ENCODE measurements around the gene CENPP. TPM values are rescaled to one million over a fixed set of nuclear protein-coding genes. Genes with fewer than 3 reads are reported as not detected.

CENPP gene
- total RNA-seq, 1 donor, result 2.2 TPM

DNA sequence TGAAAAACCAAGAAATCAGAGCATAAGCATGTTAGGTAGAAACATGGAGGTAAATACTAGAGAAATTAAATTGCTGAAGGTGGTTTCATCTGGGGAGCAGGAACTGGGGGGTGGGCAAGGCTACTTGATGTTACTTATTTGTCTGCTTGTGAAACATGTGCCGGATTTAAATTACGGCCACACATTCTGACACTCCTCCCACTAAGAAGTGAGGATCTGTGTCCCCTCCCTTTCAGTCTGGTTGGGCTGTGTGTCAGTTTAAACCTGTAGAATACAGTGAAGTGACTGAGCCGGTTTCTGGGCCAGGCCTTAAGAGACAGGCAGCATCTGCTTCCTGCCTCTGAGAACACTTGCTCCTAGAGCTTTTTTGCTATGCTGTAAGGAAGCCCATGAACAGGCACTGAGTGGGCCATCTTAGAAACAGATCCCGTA lies 29.9 kb upstream of the CENPP start:
- H3K4me3 ChIP-seq (ENCODE audit: low read depth, low read length), result no peak overlapping the region
- TF ChIP-seq, protein P1, sequence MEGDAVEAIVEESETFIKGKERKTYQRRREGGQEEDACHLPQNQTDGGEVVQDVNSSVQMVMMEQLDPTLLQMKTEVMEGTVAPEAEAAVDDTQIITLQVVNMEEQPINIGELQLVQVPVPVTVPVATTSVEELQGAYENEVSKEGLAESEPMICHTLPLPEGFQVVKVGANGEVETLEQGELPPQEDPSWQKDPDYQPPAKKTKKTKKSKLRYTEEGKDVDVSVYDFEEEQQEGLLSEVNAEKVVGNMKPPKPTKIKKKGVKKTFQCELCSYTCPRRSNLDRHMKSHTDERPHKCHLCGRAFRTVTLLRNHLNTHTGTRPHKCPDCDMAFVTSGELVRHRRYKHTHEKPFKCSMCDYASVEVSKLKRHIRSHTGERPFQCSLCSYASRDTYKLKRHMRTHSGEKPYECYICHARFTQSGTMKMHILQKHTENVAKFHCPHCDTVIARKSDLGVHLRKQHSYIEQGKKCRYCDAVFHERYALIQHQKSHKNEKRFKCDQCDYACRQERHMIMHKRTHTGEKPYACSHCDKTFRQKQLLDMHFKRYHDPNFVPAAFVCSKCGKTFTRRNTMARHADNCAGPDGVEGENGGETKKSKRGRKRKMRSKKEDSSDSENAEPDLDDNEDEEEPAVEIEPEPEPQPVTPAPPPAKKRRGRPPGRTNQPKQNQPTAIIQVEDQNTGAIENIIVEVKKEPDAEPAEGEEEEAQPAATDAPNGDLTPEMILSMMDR (IDR thresholded peaks at IDR 0.05; ENCODE audit: insufficient read depth, low read depth, low read length), result no peak
- DNase-seq (ENCODE audit: low read depth), result no peak

DNA sequence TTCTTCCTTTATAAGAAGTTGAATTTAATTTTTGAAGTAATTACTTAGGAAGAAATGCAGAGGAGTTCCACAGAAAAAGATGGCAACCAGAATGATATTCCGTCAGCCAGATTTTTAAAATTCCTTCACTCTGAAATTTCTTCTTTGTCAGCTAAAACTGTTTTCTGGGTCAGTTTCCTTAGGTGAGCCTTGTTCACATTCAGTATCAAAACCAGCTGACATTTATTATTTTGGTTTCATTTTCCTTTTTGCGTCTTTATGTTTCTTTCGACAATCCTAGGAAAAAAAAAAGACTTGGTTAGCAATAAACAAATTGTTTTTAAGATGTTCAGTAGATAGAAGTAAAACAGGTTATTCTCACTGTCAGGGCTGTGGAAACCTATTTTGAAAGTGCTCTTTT lies 28.1 kb upstream of the CENPP start:
- no peak for DNase-seq (ENCODE audit: low read depth)
- no peak overlapping the region for H3K4me3 ChIP-seq (ENCODE audit: low read depth, low read length)
- TF ChIP-seq, protein P1 (IDR thresholded peaks at IDR 0.05; ENCODE audit: insufficient read depth, low read depth, low read length), result no peak

DNA sequence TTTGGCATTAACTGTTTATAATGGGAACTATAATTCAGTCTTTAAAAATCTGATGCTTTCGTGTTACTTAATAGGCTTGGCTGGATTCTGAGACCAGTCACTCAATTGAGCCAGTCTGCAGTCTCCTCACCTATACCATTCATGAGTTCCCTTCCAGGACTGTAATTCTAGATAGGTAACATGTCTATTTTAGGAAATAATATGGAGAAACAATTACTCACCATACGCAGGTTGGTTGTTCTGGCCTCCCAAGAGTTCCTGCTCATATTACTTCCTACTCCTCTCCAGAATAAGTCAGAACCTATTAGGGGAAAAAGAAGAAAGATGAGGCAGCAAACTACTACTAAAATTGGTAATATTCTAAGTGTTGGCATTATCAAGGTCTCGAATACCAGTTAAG lies 27.7 kb upstream of the CENPP start:
- no peak overlapping the region for H3K4me3 ChIP-seq (ENCODE audit: low read depth, low read length)
- TF ChIP-seq, protein P1 (IDR thresholded peaks at IDR 0.05; ENCODE audit: insufficient read depth, low read depth, low read length), result no peak
- no peak for DNase-seq (ENCODE audit: low read depth)

DNA sequence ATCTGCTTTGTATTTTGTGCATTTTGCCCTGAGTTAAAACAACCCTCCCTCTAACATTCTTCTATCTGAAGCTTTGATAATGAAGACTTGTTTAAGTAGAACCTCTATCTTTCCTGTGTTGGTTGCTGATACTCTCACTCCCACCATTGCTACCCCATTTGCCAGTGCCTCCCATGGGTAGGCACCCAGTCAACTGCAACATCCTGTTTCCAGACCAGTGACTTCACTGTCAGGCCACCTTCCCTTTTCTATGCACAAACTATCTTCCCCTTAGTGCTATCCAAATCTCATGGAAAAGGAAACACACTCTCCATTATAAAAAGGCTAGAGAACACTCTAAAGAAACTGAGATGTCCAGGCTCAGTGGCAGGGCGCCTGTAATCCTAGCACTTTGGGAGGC lies 26.6 kb upstream of the CENPP start:
- H3K4me3 ChIP-seq (ENCODE audit: low read depth, low read length), result no peak overlapping the region
- no peak for DNase-seq (ENCODE audit: low read depth)
- TF ChIP-seq, protein P1 (IDR thresholded peaks at IDR 0.05; ENCODE audit: insufficient read depth, low read depth, low read length), result no peak

DNA sequence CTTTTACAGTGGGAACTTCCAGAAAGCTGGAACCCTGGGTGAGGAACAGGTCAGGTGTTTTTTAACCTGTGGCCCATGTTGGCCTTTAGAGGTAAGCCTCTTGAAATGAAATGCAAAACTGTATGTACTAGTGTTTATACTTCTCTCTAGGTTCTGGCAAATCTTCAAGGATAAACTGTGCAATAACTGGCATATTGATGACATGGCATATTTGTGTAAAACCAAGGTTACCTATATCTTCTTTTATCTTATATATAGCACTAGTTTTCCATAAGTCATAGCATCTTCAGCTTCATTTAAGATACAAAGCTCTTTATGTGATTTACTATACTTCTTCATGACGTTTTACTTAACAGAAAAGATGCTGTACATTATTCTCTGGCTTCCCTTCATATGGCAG lies 24.8 kb upstream of the CENPP start:
- TF ChIP-seq, protein P1 (IDR thresholded peaks at IDR 0.05; ENCODE audit: insufficient read depth, low read depth, low read length), result no peak
- no peak for DNase-seq (ENCODE audit: low read depth)
- H3K4me3 ChIP-seq (ENCODE audit: low read depth, low read length), result no peak overlapping the region

DNA sequence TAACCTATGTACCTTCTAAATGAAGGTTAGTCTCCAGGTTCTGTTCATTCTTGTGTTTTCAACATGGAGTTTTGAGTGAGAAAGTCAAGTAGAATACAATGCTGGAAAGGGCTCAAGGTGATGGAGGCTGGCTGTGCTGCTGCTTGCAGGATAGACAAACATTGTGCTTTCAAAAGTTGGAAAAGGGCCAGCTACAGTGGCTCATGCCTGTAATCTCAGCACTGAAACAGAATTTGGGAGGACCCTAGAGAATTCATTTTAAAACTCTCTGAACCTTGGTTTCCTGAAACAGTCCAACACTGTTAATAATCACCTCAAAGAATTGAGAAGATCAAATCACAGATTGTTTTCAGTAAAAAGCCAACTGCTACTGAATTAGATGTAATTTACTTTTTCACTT lies 16.9 kb upstream of the CENPP start:
- TF ChIP-seq, protein P1 (IDR thresholded peaks at IDR 0.05; ENCODE audit: insufficient read depth, low read depth, low read length), result no peak
- no peak for DNase-seq (ENCODE audit: low read depth)
- no peak overlapping the region for H3K4me3 ChIP-seq (ENCODE audit: low read depth, low read length)

DNA sequence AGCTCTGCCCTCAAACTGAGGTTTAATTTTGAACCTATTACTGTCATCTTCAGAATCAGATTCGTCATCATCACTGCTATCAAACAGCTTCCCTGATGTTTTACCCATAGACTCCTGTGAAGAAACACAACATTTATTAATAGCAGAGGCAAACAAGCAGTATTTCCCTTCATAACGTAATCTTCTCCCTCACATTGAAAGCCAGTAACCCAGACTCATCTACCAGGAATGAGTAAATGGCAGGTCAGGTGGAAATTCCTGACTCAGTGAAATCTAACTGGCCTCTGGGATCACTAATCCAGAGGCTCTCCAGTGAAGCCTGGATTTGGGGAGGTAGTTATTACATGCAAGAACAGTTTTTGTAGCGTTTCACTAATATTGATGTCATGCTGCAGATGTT lies 15.2 kb upstream of the CENPP start:
- DNase-seq (ENCODE audit: low read depth), result no peak
- TF ChIP-seq, protein P1 (IDR thresholded peaks at IDR 0.05; ENCODE audit: insufficient read depth, low read depth, low read length), result no peak
- no peak overlapping the region for H3K4me3 ChIP-seq (ENCODE audit: low read depth, low read length)

All from fibroblast of villous mesenchyme (primary cell).